ENCODE data around the gene ERLIN1. TPM values are rescaled to one million over a fixed set of nuclear protein-coding genes. Genes with fewer than 3 reads are reported as not detected.

Gene ERLIN1
- total and polyA plus RNA-seq, 4 donors, result 21.7 to 85.4 (median 70.0) TPM

DNA sequence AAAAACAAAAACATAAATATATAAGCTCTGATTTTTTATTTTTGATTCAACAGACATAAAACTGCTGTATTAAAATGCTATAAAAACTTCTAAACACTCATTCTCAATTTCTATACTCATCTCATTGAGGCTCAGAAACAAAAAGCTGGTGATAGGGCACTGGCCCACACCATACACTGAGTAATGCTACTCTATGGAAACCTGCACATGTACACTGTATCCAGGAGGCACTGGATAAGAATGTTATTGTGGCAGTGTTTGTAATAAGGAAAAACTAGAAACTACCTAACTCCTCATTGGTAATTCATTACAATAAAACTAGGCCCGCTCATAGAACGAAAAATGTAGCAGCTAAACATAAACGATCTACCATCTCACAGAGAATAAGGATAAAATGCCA lies 23.1 kb downstream of the ERLIN1 start:
- H3K4me3 ChIP-seq (ENCODE audit: low read depth in 1 of 3, low read length in 3 of 3), result no peak overlapping the region
- no peak overlapping the region for H3K27ac ChIP-seq (ENCODE audit: low read depth in 1 of 2, low read length in 2 of 2)
- H3K4me1 ChIP-seq (ENCODE audit: control insufficient read depth in 4 of 4, insufficient read depth in 4 of 4, low read length in 3 of 4), result peaks cover 4 to 13% (median 8%) of the 10 kb centered on the region in 4 donors
- TF ChIP-seq HNF4G (IDR thresholded peaks at IDR 0.05) (no peak), EGR1 (IDR thresholded peaks at IDR 0.05; ENCODE audit: low read depth in 2 of 2) (no peak), JUND (IDR thresholded peaks at IDR 0.05) (no peak), FOXA2 (IDR thresholded peaks at IDR 0.05) (no peak), CTCF (IDR thresholded peaks at IDR 0.05; ENCODE audit: low read depth, low read length, missing input control) (no peak), RAD21 (IDR thresholded peaks at IDR 0.05) (no peak), GABPA (IDR thresholded peaks at IDR 0.05 in 1 of 2, conservative IDR thresholded peaks at IDR 0.05 in 1 of 2) (no peak), SP1 (IDR thresholded peaks at IDR 0.05) (no peak), HNF4A (conservative IDR thresholded peaks at IDR 0.05) (no peak), YY1 (IDR thresholded peaks at IDR 0.05) (no peak), FOXA1 (IDR thresholded peaks at IDR 0.05) (no peak), ZBTB33 (IDR thresholded peaks at IDR 0.05) (no peak)
- TF ChIP-seq, protein P1, sequence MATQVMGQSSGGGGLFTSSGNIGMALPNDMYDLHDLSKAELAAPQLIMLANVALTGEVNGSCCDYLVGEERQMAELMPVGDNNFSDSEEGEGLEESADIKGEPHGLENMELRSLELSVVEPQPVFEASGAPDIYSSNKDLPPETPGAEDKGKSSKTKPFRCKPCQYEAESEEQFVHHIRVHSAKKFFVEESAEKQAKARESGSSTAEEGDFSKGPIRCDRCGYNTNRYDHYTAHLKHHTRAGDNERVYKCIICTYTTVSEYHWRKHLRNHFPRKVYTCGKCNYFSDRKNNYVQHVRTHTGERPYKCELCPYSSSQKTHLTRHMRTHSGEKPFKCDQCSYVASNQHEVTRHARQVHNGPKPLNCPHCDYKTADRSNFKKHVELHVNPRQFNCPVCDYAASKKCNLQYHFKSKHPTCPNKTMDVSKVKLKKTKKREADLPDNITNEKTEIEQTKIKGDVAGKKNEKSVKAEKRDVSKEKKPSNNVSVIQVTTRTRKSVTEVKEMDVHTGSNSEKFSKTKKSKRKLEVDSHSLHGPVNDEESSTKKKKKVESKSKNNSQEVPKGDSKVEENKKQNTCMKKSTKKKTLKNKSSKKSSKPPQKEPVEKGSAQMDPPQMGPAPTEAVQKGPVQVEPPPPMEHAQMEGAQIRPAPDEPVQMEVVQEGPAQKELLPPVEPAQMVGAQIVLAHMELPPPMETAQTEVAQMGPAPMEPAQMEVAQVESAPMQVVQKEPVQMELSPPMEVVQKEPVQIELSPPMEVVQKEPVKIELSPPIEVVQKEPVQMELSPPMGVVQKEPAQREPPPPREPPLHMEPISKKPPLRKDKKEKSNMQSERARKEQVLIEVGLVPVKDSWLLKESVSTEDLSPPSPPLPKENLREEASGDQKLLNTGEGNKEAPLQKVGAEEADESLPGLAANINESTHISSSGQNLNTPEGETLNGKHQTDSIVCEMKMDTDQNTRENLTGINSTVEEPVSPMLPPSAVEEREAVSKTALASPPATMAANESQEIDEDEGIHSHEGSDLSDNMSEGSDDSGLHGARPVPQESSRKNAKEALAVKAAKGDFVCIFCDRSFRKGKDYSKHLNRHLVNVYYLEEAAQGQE (IDR thresholded peaks at IDR 0.05), result no peak
- TF ChIP-seq, protein P2, sequence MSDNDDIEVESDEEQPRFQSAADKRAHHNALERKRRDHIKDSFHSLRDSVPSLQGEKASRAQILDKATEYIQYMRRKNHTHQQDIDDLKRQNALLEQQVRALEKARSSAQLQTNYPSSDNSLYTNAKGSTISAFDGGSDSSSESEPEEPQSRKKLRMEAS (IDR thresholded peaks at IDR 0.05), result no peak
- H3K36me3 ChIP-seq (ENCODE audit: control insufficient read depth in 4 of 4, insufficient read depth in 3 of 4, low read depth in 1 of 4, low read length in 3 of 4), result peaks cover 0 to 31% (median 6%) of the 10 kb centered on the region in 4 donors
- H3K9me3 ChIP-seq (ENCODE audit: control insufficient read depth in 4 of 4, low read length in 3 of 4), result no peaks in the 10 kb centered on the region
- WGBS, result 98% methylated on average over 3 of the region's 3 CpGs
- no peaks in the 10 kb centered on the region for H3K27me3 ChIP-seq (ENCODE audit: control insufficient read depth in 4 of 4, insufficient read depth in 4 of 4, low read length in 3 of 4)
- no peak for DNase-seq (ENCODE audit: low spot score)
- H3K9ac ChIP-seq (ENCODE audit: low read depth in 1 of 2, low read length in 2 of 2), result no peak overlapping the region

DNA sequence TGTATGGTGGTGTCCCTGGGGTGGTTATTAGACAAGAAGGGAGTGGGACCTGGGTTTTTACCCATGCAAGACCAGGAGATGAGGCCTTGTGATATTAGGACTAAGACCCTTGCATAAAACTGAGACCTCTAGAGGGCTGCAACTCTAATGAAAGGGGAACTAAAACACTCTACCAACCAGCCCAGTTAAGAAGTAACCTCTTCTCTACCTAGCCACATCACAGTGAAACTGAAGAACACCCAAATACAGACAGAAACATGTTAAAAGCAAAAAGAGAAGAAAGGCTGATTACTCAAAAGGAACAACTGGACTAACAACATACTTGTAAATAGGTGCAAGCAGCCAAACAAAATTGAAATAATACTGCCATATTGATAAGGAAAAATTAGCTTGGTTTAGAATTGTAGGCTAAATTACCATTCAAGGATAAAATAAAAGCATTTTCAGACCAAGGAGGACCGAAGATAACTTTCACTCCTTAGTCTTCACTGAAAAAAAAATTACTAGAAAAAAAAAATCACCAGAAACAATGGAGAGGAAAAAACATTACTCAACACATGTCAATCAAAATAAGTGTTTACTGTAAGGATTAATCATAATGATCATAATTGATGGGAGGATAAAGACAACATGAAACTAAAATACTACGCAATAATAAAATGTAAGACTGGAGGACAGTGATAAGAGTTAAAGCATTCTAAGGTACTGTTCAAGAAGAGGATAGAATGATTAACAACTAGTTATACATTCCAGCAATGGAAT lies 27.6 kb downstream of the ERLIN1 start:
- no peak overlapping the region for H3K4me3 ChIP-seq (ENCODE audit: low read depth in 1 of 3, low read length in 3 of 3)
- no peaks in the 10 kb centered on the region for H3K9me3 ChIP-seq (ENCODE audit: control insufficient read depth in 4 of 4, low read length in 3 of 4)
- peaks cover 7 to 57% (median 34%) of the 10 kb centered on the region in 4 donors for H3K36me3 ChIP-seq (ENCODE audit: control insufficient read depth in 4 of 4, insufficient read depth in 3 of 4, low read depth in 1 of 4, low read length in 3 of 4)
- DNase-seq (ENCODE audit: low spot score), result no peak
- peaks cover 0 to 4% (median under 1%) of the 10 kb centered on the region in 4 donors for H3K4me1 ChIP-seq (ENCODE audit: control insufficient read depth in 4 of 4, insufficient read depth in 4 of 4, low read length in 3 of 4)
- H3K27ac ChIP-seq (ENCODE audit: low read depth in 1 of 2, low read length in 2 of 2), result no peak overlapping the region
- H3K9ac ChIP-seq (ENCODE audit: low read depth in 1 of 2, low read length in 2 of 2), result no peak overlapping the region
- TF ChIP-seq YY1 (IDR thresholded peaks at IDR 0.05) (peak; percentile 9), JUND (IDR thresholded peaks at IDR 0.05) (no peak), FOXA1 (IDR thresholded peaks at IDR 0.05) (no peak), RXRA (IDR thresholded peaks at IDR 0.05) (no peak), FOXA2 (IDR thresholded peaks at IDR 0.05) (no peak)
- no peaks in the 10 kb centered on the region for H3K27me3 ChIP-seq (ENCODE audit: control insufficient read depth in 4 of 4, insufficient read depth in 4 of 4, low read length in 3 of 4)
- WGBS, result 98% methylated on average over 2 of the region's 2 CpGs
